Endodermal cell (in vitro differentiated cells): ENCODE results near the gene TEAD2. TPM values are rescaled to one million over a fixed set of nuclear protein-coding genes. Genes with fewer than 3 reads are reported as not detected.

Source experiments
- DNase-seq: peaks from one replicate; pipeline ENCODE4 v3.0.0-alpha.2; 2017
- H3K27ac ChIP-seq: 2 replicates; pipeline ENCODE4 v1.5.1; 2013; ENCODE audit warnings: mild to moderate bottlenecking, low read depth, low read length, moderate library complexity
- H3K27me3 ChIP-seq: 2 replicates; pipeline ENCODE4 v1.6.1; 2013; ENCODE audit warnings: mild to moderate bottlenecking, low read length, moderate library complexity; ENCODE audit not compliant: insufficient read depth, control insufficient read depth, poor library complexity, severe bottlenecking
- H3K36me3 ChIP-seq: 2 replicates; pipeline ENCODE4 v1.7.0; 2013; ENCODE audit warnings: mild to moderate bottlenecking, low read length, moderate library complexity; ENCODE audit not compliant: control insufficient read depth, insufficient read depth
- H3K4me1 ChIP-seq: one replicate; pipeline ENCODE4 v1.7.0; 2013; ENCODE audit warnings: low read length; ENCODE audit not compliant: control insufficient read depth, insufficient read depth
- H3K4me3 ChIP-seq: 2 replicates; pipeline ENCODE4 v1.5.1; 2013; ENCODE audit warnings: mild to moderate bottlenecking, low read length, moderate library complexity
- H3K9ac ChIP-seq: 2 replicates; pipeline ENCODE4 v1.6.1; 2013; ENCODE audit warnings: mild to moderate bottlenecking, low read length, moderate library complexity; ENCODE audit not compliant: poor library complexity, severe bottlenecking; ENCODE audit errors: extremely low read depth
- H3K9me3 ChIP-seq: 2 replicates; pipeline ENCODE4 v1.6.1; 2013; ENCODE audit warnings: mild to moderate bottlenecking, low read length, moderate library complexity; ENCODE audit not compliant: control insufficient read depth
- H3K27ac Mint-ChIP-seq: 2 replicates; pipeline ENCODE4 v1.8.0; 2020; ENCODE audit warnings: mixed read lengths
- H3K27me3 Mint-ChIP-seq: 2 replicates; pipeline ENCODE4 v1.8.0; 2021; ENCODE audit warnings: mild to moderate bottlenecking, mixed read lengths; ENCODE audit not compliant: insufficient read depth
- H3K36me3 Mint-ChIP-seq: 2 replicates; pipeline ENCODE4 v1.8.0; 2020; ENCODE audit warnings: low read depth, mixed read lengths
- H3K4me1 Mint-ChIP-seq: 2 replicates; pipeline ENCODE4 v1.8.0; 2020; ENCODE audit warnings: mixed read lengths
- H3K4me3 Mint-ChIP-seq: 2 replicates; pipeline ENCODE4 v1.8.0; 2020; ENCODE audit warnings: mild to moderate bottlenecking, moderate library complexity, mixed read lengths
- H3K9me3 Mint-ChIP-seq: 2 replicates; pipeline ENCODE4 v1.8.0; 2020; ENCODE audit warnings: mild to moderate bottlenecking, mixed read lengths
- CTCF ChIP-seq: fragments of 200-600 bp; sonication (generic); conservative IDR thresholded peaks from 2 replicates; pipeline ENCODE4 v1.5.0; 2021; ENCODE audit warnings: antibody characterized with exemption, mild to moderate bottlenecking
- WGBS, 2 experiments: methylation state at CpG; one replicate each; pipeline versions ENCODE4 v1.1.5 to v1.1.7; 2013; ENCODE audit warnings: missing lambda C conversion rate in 2 of 2, mixed read lengths in 1 of 2; ENCODE audit not compliant: insufficient coverage in 1 of 2, insufficient read length in 1 of 2; 5-methylcytosine and 5-hydroxymethylcytosine counted together
- total RNA-seq, 2 donors: library from RNA; stranded (reverse); fragmentation: NEBNext Ultra II Directional in 1 of 2; extraction: Animal tissue kit (Norgen Biotek cat#: 25700) in 1 of 2; gene quantifications; 2 replicates in 1 of 2; 3 replicates in 1 of 2; pipeline ENCODE4 v1.2.1, GENCODE V29; 2021

The TEAD2 gene
- total RNA-seq, 2 donors from 2014 or later = 142 to 166 TPM

GRCh38 chr19:49348305-49349189 is 13.7 kb downstream of the TEAD2 start:
- H3K4me1 Mint-ChIP-seq = no peaks in the 10 kb centered on the region
- no peaks in the 10 kb centered on the region for H3K4me1 ChIP-seq
- H3K9me3 ChIP-seq = peaks cover 6% of the 10 kb centered on the region
- peaks cover 93% of the 10 kb centered on the region for H3K36me3 ChIP-seq
- WGBS, 2 experiments = 93 to 100% methylated on average over 3 to 10 of the region's 12 CpGs
- H3K27ac ChIP-seq = no peak overlapping the region
- DNase-seq = no peak
- H3K27ac Mint-ChIP-seq = peak overlapping the region; percentile 81
- no peak overlapping the region for H3K4me3 ChIP-seq
- no peaks in the 10 kb centered on the region for H3K27me3 Mint-ChIP-seq
- TF ChIP-seq CTCF = no peak
- H3K9me3 Mint-ChIP-seq = no peaks in the 10 kb centered on the region
- H3K27me3 ChIP-seq = no peaks in the 10 kb centered on the region
- peaks cover 92% of the 10 kb centered on the region for H3K36me3 Mint-ChIP-seq
- no peak overlapping the region for H3K9ac ChIP-seq
- no peak overlapping the region for H3K4me3 Mint-ChIP-seq

DNA sequence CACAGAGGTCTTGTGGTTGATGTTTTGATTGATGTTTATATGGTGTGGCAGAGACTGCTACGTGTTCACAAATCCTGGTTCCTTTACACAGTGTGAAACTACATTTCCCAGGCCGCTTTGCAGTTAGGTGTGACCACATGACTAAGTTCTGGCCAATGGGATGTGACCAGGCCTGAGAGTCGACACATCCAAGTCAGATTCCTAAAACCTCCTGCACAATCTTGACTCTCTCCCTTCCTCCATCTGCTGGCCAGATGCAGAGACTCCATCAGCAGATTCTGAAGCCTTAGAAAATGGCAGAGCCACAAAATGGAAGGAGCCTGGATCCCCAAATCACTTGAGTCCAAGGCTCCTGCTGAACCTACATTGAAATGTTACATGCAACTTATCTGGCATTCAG is 14.4 kb downstream of the TEAD2 start:
- no peaks in the 10 kb centered on the region for H3K4me1 ChIP-seq
- H3K27ac ChIP-seq = no peak overlapping the region
- TF ChIP-seq CTCF = peak; percentile 52
- no peaks in the 10 kb centered on the region for H3K4me1 Mint-ChIP-seq
- peaks cover 94% of the 10 kb centered on the region for H3K36me3 ChIP-seq
- no peaks in the 10 kb centered on the region for H3K27me3 ChIP-seq
- H3K9ac ChIP-seq = no peak overlapping the region
- 78 to 97% methylated on average over 3 of the region's 3 CpGs for WGBS, 2 experiments
- no peaks in the 10 kb centered on the region for H3K27me3 Mint-ChIP-seq
- peaks cover 92% of the 10 kb centered on the region for H3K36me3 Mint-ChIP-seq
- peak; percentile 86 for DNase-seq
- peaks cover 6% of the 10 kb centered on the region for H3K9me3 ChIP-seq
- no peaks in the 10 kb centered on the region for H3K9me3 Mint-ChIP-seq
- H3K4me3 Mint-ChIP-seq = no peak overlapping the region
- peak overlapping the region; percentile 81 for H3K27ac Mint-ChIP-seq
- no peak overlapping the region for H3K4me3 ChIP-seq

GRCh38 chr19:49347191-49347590 is 15.0 kb downstream of the TEAD2 start:
- Histone ChIP-seq H3K9me3 (peaks cover 6% of the 10 kb centered on the region), H3K9ac (no peak overlapping the region), H3K4me3 (no peak overlapping the region), H3K4me1 (no peaks in the 10 kb centered on the region), H3K27me3 (no peaks in the 10 kb centered on the region), H3K27ac (no peak overlapping the region), H3K36me3 (peaks cover 97% of the 10 kb centered on the region)
- 93 to 95% methylated on average over 9 to 15 of the region's 15 CpGs for WGBS, 2 experiments
- Mint-ChIP-seq H3K4me1 (no peaks in the 10 kb centered on the region), H3K4me3 (no peak overlapping the region), H3K36me3 (peaks cover 93% of the 10 kb centered on the region), H3K27ac (no peak overlapping the region), H3K27me3 (no peaks in the 10 kb centered on the region), H3K9me3 (no peaks in the 10 kb centered on the region)
- no peak for DNase-seq
- TF ChIP-seq CTCF = no peak
